Germinal center (tissue), 1 donor: ENCODE results near the gene OR2T27.
"Not testable (repeated sequence)": the region's sequence is repeated elsewhere in the genome, so short reads cannot be mapped to it uniquely, and the experiment has no call there.

ENCODE experiments used
- DNase-seq: peaks from one replicate; pipeline ENCODE4 v3.0.0; 2012; ENCODE audit warnings: mixed read lengths, low spot score

OR2T27 gene, protein sequence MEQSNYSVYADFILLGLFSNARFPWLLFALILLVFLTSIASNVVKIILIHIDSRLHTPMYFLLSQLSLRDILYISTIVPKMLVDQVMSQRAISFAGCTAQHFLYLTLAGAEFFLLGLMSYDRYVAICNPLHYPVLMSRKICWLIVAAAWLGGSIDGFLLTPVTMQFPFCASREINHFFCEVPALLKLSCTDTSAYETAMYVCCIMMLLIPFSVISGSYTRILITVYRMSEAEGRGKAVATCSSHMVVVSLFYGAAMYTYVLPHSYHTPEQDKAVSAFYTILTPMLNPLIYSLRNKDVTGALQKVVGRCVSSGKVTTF

DNA sequence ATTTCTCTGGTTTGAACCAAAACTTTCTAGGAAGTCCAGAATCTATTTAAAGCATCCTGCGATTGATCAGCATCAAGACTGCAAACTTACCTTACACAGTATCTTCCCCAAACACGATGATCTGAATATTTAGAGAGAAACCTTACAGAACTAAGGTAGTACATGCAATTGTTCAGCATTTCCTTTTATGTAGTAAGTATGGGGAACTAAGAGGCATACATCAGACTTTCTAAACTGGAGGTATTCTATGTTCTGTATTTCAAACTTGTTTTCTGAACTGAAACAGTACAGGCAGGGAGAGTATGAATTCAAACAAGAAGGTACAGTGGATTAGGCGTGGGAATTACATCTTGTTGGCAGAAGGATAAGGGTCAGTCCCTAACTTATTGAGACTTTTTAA is at the start of gene OR2T27:
TSS of gene OR2T27 (minus strand) at position 175 of the 400 bp plus-strand sequence. CDS start 4,644 bp downstream, outside the sequence.
- not testable (repeated sequence) for DNase-seq

DNA sequence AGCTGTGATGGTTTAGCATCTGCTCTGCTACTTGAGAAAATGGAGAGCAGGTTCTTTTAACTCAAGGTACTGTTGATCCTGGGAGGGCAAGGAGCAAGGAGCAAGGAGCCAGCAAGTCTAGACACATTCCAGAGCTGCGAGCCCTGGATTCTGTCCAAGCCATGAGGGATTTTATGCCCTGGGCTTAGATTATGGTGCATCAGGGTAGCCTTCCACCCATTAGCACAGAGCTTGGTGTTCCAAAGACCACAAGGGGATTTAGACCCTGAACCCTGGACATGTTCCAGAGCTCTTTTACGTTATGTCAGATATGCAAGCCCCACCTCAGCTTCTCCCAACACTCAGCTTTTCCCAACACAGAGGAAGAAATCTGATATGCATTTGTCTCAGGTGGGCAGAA is 49.3 kb upstream of the OR2T27 start:
- no peak for DNase-seq

DNA sequence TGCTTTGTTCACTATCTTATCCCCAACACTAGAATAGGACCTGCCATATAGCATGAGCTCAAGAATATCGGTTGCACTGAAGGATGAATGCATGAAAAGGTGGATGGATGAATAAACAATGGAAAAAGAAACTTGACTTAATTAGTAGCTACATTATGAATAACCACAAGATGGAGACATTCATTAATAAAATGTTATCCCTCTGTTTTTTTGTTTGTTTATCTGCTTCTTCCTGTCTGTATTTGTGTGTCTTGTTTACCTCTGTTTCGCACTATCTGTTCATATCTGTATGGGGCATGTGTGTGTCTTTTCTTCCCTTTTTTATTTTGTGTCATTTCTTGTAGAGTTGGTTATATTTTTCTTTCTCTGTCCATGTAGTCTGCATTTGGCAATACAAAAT is 48.3 kb upstream of the OR2T27 start:
- DNase-seq: no peak

DNA sequence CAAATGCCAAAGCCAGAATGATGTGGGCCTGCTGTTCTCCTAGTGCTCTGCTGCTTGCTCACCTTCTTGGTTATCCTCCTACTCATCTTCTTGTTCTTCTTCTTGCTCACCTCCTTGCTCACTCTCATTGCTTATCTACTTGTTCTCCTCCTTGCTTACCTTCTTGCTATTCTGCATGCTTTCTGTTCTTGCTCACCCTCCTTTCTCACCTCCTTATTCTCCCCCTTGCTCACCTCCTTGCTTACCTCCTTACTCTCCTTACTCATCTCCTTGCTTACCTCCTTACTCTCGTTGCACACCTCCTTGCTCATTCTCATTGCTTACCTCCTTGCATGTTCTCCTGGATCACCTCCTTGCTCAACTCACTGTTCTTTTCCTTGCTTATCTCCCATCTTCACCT is 47.4 kb upstream of the OR2T27 start, which contains the start of gene OR14I1:
TSS of gene OR14I1 (minus strand) at position 53 of the 400 bp plus-strand sequence.
- no peak for DNase-seq

DNA sequence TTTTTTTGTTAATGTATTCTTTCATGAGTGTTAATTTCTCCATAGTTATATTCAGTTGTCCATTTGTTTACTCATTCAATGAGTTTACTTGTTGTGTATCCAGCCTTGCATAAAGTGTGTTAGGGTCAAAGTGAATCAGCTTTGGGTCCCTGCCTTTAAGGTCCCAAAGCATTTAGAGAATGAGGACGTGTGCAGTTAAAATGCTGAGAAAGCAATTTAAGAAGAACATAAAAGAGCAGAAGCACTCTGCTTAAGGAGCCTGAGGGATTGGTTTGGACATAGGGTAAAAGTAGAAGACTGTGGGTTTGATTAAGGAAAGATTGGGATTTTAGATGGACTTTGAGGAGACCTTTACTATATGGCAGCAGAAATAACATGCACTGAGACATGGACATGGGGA is 43.8 kb upstream of the OR2T27 start:
- DNase-seq: no peak

DNA sequence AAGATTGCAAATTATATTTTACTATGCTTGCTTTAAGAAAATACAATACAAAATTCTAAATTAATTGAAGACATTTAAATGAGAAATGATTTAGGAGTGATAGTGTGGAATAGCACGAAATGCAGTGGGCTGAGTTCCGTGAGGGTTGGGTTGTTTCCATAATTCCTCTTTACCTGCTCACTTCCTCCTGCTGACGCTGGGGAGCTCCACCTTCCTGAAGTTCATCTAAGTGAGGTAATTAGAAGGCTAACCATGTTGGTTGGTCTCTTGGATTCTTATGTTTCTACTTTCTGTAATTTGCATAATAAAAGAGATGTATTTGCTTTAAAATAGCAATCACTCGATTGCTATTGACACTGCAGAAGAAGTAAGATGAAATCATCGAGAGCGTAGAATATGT is 42.6 kb upstream of the OR2T27 start:
- DNase-seq: no peak

DNA sequence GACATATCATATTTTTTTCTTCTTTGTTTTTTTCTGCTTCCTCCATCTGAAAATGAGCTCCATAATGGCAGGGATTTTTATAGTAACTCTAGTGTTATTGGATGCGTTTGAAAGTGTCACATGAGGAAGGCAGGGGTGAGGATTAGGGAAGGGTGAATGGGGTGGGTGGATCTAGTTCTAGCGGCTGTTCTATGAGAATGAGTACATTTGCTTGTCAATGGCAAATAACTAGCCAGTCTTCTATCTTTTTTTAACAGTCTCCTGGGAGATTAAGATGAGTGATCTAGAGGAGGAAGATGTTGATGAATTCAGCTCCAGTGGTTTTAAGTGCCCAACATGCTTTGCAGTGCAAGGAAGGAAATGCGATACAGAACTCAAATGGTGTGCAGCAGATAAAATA is 41.4 kb upstream of the OR2T27 start:
- DNase-seq: no peak

DNA sequence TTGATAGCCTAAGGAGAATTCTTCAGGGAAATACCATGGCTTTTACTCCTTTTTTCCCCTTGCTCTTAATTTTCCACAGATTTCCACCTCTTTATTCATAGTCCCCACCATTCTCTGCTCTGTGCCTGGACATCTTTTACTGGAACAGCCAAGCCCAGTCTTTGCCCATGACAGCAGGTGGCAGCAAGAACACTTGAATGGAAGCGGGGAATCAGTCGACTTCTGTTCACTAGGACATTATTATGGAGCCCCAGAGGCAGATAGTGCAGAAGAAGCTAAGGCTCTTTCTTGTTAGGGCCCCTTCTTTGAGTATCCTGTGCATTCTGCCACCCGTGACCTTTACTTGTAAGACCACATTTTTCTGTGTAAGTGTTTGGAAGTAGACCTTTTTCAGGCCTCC is 40.9 kb upstream of the OR2T27 start:
- no peak for DNase-seq

DNA sequence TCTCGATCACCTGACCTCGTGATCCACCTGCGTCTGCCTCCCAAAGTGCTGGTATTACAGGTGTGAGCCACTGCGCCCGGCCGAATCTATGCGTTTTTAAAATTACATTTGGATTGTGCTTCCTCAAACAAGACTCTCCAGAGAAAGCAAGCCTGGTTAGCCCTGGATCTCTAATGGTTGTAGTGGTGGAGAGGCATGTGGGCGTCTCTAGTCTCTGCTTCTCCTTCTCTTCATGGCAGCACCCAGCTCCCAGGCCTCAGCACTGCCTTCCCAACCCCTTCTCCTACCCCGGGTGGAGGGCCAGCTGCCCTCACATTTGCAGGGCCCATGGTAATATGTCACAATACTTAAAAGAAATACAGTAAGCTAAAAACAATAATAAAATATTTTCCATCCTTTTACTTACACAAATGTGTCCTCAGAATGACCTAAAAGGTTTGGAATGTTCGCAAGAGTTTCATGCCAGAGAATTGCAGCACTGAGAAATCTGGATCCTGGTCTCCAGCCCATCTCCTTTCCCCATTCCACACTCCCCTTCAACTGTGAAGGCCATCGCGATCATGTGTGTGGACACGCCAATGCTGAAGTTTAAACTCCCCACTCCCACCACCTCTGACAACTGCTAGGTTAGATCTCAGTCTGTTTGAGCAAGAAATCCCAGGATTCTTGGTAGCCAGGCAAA is 40.3 kb upstream of the OR2T27 start:
- DNase-seq: no peak

DNA sequence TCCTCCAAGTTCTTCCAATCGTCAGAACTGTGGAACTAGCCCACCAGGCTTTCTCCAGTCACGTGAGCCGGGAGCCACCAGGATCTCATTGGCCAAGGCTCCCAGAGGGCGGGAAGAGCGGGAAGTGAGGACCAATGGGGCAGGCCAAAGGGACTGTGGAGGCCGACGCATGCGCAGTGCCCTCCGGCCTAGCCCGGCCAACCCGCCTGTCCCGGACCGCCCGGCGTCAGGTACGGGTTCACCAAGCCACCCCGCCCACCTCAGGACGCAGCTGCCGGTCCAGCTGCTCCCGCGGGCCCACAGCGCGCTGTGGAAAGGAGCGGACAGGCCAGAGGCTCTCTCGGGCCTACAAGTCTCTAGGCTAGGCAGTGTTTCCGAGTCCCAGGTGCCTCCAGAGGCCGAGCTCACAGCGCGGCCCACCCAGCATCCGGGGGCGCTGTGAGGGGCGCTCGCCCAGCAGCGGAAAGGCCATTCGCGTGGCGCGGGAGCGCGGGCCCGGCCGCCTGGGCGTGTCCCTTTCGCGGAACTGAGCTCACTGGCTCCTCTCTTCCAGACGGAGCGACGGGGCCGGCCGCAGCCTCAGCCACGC is 36.3 kb upstream of the OR2T27 start:
- no peak for DNase-seq

DNA sequence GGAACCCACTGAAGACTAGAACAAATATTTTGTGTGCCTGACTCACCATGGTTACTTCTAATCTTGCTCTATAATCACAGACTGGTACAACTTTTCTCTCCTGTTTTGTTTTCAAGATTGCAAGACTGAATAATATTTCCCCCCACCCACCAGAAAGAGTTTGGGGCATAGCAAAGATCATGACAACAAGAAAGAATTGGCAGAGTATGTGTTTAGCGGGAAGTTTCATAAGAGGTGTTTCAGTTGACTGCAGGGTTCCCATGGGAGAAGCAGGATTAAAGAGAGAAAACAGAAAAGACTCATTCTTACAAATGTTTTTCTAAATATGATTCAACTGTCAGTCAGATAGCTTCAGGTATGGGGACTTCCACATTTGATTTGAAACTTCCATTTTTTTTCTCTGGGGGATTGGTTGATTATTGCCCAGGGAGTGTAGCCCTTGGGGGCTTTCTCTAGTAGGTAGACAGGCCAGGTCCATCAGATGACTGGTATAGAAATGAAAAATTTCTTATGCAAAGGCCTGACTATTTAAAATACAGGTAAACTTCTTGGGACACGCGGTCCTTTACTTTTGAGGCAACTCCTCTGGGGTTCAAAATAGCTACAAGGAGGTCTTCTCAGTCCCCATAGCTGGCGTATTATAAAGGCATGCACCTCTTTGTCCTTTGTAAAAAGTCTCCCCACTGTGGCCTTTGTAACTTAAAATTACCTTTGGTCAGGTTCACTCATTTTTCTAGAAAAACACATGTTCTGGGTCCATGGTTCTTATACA is 33.4 kb upstream of the OR2T27 start:
- no peak for DNase-seq

DNA sequence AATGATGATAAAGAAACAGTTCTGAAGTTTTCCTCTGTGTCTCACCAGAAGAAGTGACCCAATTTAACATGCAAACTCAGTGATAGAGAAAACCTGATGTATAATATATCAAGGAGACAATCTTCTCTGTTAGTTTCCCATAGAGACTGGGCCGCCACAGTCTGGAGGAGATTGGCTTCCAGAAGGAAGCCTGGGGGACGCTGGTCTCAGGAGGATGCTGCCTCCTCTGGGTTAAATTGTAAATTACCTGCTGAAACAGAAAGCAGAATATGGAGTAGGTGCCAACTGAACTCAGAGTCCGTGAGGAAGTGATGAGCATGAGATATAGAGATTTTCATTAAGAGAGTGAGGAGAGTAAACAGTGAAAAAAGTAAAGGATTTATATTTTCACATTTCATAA is 31.5 kb upstream of the OR2T27 start:
- DNase-seq: peak; percentile 25

DNA sequence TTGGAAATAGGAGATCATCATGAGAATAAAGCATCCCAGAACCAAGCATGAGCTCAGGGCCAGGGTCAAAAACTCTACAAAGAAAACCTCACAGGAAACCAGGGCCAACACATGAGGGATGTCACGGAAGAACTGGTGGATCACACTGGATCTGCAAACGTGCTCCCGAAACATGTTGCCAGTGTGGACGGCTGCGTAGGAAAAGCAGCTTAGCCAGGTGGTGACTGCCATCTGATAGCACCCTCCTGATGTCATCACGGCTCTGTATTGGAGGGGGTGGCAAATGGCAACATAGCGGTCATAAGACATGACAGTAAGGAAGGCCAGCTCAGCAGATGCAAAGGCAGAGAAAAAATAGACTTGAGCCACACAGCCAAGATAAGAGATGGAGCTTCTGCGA is 26.3 kb upstream of the OR2T27 start:
- DNase-seq: no peak

DNA sequence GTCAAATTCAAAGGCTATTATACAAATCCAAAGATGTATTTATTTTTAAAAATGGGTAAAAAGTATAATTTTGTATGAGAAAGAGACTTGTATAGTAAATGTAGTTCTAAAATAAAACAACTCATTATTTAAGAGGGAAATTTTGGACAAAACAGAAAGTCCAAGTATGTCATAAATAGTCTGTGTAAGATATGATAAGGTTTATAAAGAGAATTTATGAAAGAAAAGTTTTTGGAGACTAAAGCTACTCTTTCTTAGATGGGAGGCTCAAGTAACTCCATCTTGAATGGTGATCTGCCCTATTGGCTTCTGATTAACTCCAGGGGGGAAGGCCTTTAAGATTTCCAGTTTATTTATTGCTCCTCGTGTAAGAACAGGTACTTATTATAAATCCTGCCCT is 14.7 kb upstream of the OR2T27 start:
- DNase-seq: no peak

DNA sequence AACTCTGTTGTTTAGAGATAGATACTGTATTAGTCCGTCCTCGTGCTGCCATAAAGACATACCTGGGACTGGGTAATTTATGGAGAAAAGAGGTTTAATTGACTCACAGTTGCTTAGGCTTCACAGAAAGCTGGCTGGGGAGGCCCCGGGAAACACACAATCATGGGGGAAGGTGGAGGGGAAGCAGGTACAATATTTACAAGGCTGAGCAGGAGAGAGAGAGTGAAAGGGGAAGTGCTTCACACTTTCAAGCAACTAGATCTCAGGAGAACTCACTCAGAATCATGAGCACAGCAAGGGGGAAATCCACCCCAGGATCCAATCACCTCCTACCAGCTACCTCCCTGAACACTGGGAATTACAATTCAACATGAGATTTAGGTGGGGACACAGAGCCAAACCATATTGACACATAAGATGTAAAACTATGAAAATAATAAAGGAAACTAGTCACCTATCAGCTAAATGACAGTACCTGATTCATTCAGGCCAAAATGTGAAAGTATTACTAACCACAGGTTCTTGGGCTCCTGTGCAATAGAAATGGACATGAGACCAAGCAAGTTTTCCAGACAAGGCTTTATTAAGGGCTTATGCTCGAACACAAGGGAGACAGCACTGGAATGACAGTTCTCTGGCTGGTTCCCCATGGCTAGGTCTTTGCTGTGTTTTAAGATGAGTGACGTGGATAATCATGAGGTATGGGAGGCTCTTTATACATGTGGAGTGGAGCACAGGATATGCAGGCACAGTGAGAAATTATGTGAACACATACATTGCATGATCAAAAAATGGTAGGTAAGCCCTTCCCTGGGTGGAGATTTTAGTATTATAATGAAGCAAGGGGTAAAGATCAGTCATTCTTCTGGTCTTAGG is 8.4 kb upstream of the OR2T27 start:
- DNase-seq: peak; percentile 13

DNA sequence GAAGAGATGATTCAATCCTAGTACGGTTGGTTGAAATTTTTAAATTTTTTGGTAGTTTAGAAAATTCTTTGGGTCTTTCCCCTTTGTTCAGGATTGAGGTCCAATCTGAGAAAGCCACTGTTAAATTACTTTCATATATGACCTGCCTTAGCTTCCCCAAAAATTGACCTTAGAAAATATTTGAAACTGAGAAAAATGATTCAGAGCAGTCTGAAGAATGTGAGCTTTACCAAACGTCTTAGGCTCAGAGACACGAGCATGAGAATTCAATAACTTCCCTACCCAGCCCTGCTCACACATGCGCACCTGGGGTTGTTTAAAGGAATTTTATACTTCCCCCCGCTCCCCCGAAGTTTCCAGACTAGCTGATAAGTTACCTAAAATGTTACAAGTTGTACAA is 1.5 kb upstream of the OR2T27 start:
- not testable (repeated sequence) for DNase-seq

DNA sequence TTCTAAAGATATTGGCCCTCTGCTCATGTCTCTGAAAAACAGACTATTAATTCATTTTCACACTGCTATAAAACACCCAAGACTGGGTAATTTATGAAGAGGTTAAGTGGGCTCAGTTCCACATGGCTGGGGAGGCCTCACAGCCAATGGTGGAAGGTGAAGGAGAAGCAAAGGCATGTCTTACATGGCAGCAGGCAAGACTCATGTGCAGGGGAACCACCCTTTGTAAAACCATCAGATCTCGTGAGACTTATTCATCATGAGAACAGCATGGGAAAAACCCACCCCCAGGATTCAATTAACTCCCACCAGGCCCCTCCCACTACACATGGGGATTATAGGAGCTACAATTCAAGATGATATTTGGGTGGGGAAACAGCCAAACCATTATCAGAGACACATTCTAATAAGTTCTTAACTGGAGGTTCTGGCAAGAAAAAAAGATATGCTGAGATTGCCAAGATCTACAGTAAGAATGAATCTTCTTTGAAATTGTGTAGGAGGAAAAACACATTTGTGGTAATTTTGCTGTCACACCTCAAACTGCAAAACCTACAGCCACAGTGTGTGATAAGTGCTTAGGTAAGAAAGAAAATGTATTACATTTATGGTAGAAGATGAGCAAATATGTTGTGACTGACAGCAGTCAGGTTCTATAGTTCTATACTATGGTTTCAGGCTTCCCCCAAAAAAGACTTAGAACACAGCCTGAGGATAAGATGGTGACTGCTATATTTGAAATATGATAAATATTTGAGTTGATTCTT is 6.4 kb downstream of the OR2T27 start:
- not testable (repeated sequence) for DNase-seq

DNA sequence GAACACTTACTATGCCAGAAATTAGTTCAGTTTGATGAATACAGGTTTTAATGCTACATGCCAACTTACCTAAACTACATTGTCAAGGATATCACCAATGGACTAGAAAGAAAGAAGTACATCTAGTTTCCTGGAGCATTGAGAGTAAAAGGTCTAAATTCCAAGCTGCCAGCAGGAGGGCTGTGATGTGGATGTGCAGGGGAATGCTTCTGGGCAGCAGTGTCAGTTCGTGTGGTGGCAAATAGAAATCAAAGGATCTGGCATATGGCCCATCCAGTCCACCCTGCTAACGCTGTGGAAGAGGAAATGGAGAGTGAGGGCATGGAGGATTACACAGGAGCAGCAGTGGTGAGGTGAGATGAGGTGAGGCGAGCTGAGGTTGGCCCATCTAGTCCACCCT is 10.2 kb downstream of the OR2T27 start, which contains the start of gene OR2T35:
TSS of gene OR2T35 (minus strand) at position 101 of the 400 bp plus-strand sequence. CDS start 6,020 bp downstream, outside the sequence.
- not testable (repeated sequence) for DNase-seq

DNA sequence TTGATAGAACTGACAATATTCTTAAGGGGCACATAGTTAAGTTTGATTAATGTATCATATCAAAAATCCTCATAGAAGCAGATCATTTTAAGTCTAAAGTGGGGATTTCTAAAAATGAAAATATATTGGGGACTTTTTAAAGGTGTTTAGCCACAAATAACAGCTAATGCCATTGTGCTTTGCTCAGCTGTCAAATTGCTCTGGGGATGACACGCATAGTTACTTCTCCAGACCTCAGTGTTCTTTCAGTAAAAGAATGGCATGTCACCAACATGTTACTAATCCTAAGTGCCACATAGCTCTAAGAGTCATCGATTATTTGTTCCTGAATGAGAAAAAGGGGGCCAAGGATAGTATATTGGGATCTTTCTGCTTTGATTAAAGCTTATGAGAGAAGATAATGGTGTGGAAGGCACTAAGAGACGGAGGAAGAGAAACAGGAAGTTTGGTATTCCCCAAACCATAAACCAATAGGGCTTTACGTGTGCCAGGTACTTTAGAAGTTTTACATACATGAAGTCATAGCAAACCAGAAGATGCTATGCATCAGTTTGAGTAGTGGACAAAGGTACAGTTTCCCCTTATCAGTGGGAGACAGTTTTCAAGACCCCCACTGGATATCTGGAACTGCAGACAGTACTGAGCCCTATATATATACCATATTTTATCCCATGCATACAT is 12.2 kb downstream of the OR2T27 start:
- DNase-seq: not testable (repeated sequence)

DNA sequence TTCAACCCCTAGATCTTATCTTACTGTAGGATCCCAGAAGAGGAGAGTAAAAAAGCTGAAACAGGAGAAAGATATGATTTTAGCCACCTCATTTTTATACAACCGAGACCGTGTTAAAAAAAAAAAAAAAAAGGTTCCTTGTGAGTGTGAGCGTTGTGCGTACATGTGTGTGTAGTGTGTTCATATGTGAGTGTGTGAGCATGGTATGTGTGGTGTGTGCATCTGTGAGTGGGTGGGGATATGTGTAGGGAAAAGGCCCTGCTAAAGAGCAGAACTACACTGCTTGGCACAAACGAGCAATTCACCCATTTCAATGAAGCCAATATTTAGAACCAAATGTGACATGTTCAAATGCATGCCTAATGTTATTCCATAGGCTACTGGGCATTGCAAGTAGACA is 13.7 kb downstream of the OR2T27 start:
- DNase-seq: not testable (repeated sequence)
